Stimulated activated CD8-positive, alpha-beta memory T cell treated with anti-CD3 and anti-CD28 coated beads, Interleukin-15, amount 100 ng/mL, for 24 hours (primary cell): Measurements from ENCODE around the gene RELL1.

Source experiments
- DNase-seq: peaks from one replicate; pipeline ENCODE4 v3.0.0-alpha.2; 2020; ENCODE audit warnings: low read depth

The RELL1 gene

GRCh38 chr4:37635155-37635554, 51.0 kb downstream of the RELL1 start:
- no peak for DNase-seq

- no peak for DNase-seq
Measured at GRCh38 chr4:37634180-37634579, 52.0 kb downstream of the RELL1 start.

GRCh38 chr4:37632836-37633235, 53.3 kb downstream of the RELL1 start:
- DNase-seq, result no peak

- DNase-seq, result no peak
Measured at GRCh38 chr4:37631551-37631950, 54.6 kb downstream of the RELL1 start.

- DNase-seq, result no peak
Measured at GRCh38 chr4:37629713-37630112, 56.5 kb downstream of the RELL1 start.

GRCh38 chr4:37628977-37629609, 57.1 kb downstream of the RELL1 start:
- DNase-seq, result no peak

- DNase-seq, result no peak
Measured at GRCh38 chr4:37627263-37627662, 58.9 kb downstream of the RELL1 start.

- DNase-seq, result no peak
Measured at GRCh38 chr4:37625499-37625898, 60.7 kb downstream of the RELL1 start.

GRCh38 chr4:37623940-37624339, 62.2 kb downstream of the RELL1 start:
- no peak for DNase-seq

GRCh38 chr4:37623125-37623524, 63.1 kb downstream of the RELL1 start:
- DNase-seq, result no peak

- no peak for DNase-seq
Measured at GRCh38 chr4:37620176-37620575, 66.0 kb downstream of the RELL1 start.

GRCh38 chr4:37615720-37616063, 70.5 kb downstream of the RELL1 start:
- DNase-seq, result no peak

GRCh38 chr4:37615059-37615719, 71.0 kb downstream of the RELL1 start:
- no peak for DNase-seq

- no peak for DNase-seq
Measured at GRCh38 chr4:37612811-37613210, 73.4 kb downstream of the RELL1 start.

- DNase-seq, result no peak
Measured at GRCh38 chr4:37609626-37610025, 76.5 kb downstream of the RELL1 start.

GRCh38 chr4:37607018-37607417, 79.2 kb downstream of the RELL1 start:
- DNase-seq, result no peak

- no peak for DNase-seq
Measured at GRCh38 chr4:37605843-37606565, 80.2 kb downstream of the RELL1 start.

GRCh38 chr4:37604461-37604860, 81.7 kb downstream of the RELL1 start:
- no peak for DNase-seq

GRCh38 chr4:37603711-37604110, 82.5 kb downstream of the RELL1 start:
- DNase-seq, result no peak

- peak; percentile 54 for DNase-seq
Measured at GRCh38 chr4:37603070-37603468, 83.1 kb downstream of the RELL1 start.

GRCh38 chr4:37602454-37603069, 83.6 kb downstream of the RELL1 start:
- DNase-seq, result no peak

GRCh38 chr4:37601531-37601930, 84.6 kb downstream of the RELL1 start:
- no peak for DNase-seq
